Hepatocyte (in vitro differentiated cells): ENCODE results near the gene MAP2K7.

ENCODE experiments used
- CTCF ChIP-seq: fragments of 200-600 bp; sonication (generic); IDR thresholded peaks from 2 replicates; pipeline ENCODE4 v1.5.1; 2016; ENCODE audit warnings: antibody characterized with exemption, mild to moderate bottlenecking; ENCODE audit not compliant: poor library complexity
- EZH2 ChIP-seq: fragments of 200-600 bp; sonication (generic); IDR thresholded peaks from 2 replicates; pipeline ENCODE4 v1.6.1; 2016; ENCODE audit warnings: antibody characterized with exemption, mild to moderate bottlenecking, borderline replicate concordance

- TF ChIP-seq CTCF (no peak), EZH2 (no peak)
These were observed 3.8 kb upstream of the MAP2K7 start for GRCh38 chr19:7899751-7900378.
